Body of pancreas (tissue), 4 donors: ENCODE measurements around the gene IWS1. TPM values are rescaled to one million over a fixed set of nuclear protein-coding genes. Genes with fewer than 3 reads are reported as not detected.

ENCODE experiments used
- ATAC-seq: fragments of 150-250 bp; one replicate; pipeline ENCODE4 v1.9.1; 2016
- DNase-seq, 4 donors: peaks; one replicate each; pipeline ENCODE4 v3.0.0-alpha.2; 2019
- H3K27ac ChIP-seq, 4 donors: fragments of 200-600 bp; sonication (generic); 1 replicate in 3 of 4; 2 replicates in 1 of 4; pipeline versions ENCODE4 v1.5.1 to v1.6.1; 2016 to 2019; ENCODE audit warnings: mild to moderate bottlenecking in 1 of 4, mixed read lengths in 1 of 4, moderate library complexity in 1 of 4
- H3K27me3 ChIP-seq, 2 donors: fragments of 200-600 bp; sonication (generic); one replicate each; pipeline ENCODE4 v1.6.0; 2016; ENCODE audit warnings: mild to moderate bottlenecking in 1 of 2
- H3K36me3 ChIP-seq, 2 donors: fragments of 200-600 bp; sonication (generic); replicated peaks in 1 of 2; 2 replicates each; pipeline ENCODE4 v1.5.1; 2016; ENCODE audit warnings: low read depth in 2 of 2; ENCODE audit not compliant: insufficient read depth in 1 of 2
- H3K4me1 ChIP-seq: fragments of 200-600 bp; sonication (generic); one replicate; pipeline ENCODE4 v1.6.0; 2016
- H3K4me3 ChIP-seq, 2 donors: fragments of 200-600 bp; sonication (generic); 1 replicate in 1 of 2; 2 replicates in 1 of 2; pipeline ENCODE4 v1.5.1; 2016 to 2019
- H3K9me3 ChIP-seq, 3 donors: fragments of 200-600 bp; sonication (generic); 1 replicate in 2 of 3; 2 replicates in 1 of 3; pipeline ENCODE4 v1.5.1; 2016
- CTCF ChIP-seq, 7 experiments: fragments of 450-650 bp in 4 of 7; fragments of 200-600 bp in 3 of 7; sonication (generic) in 3 of 7; IDR thresholded peaks; one replicate each; pipeline ENCODE4 v1.5.1; 2016 to 2019; ENCODE audit warnings: antibody characterized with exemption in 7 of 7
- POLR2A ChIP-seq, 3 donors: fragments of 450-650 bp; IDR thresholded peaks; one replicate each; pipeline ENCODE4 v1.6.1; 2016; ENCODE audit warnings: antibody characterized with exemption in 3 of 3, mild to moderate bottlenecking in 2 of 3
- WGBS, 2 donors: methylation state at CpG; one replicate each; pipeline ENCODE4 v1.1.5; 2017; 5-methylcytosine and 5-hydroxymethylcytosine counted together
- intact Hi-C: fragments of 100-400 bp; cut with DNase I; formaldehyde crosslinking; loops from one replicate; pipeline ENCODE4 v1.15.1; 2023
- total RNA-seq, 2 donors: library from RNA; depleted of rRNA; stranded (reverse); fragments of >200 nt; gene quantifications; one replicate each; pipeline ENCODE4 v1.1.0, GENCODE V29; 2016

Gene IWS1
- total RNA-seq, 2 donors from 2014 or later: 25.9 to 26.7 TPM

GRCh38 chr2:127464470-127465257 is 61.6 kb downstream of the IWS1 start:
- intact Hi-C loops: no loop called here
- Histone ChIP-seq H3K36me3 (no peaks in the 10 kb centered on the region), H3K4me1 (no peaks in the 10 kb centered on the region), H3K4me3 (no peak overlapping the region), H3K27ac (no peak overlapping the region), H3K9me3 (no peaks in the 10 kb centered on the region), H3K27me3 (no peaks in the 10 kb centered on the region)
- no peak for TF ChIP-seq POLR2A (IDR thresholded peaks at IDR 0.05)
- ATAC-seq: no peak
- 91 to 94% methylated on average over 7 of the region's 7 CpGs for WGBS, 2 donors
- DNase-seq: no peak

GRCh38 chr2:127463155-127463991 is 62.9 kb downstream of the IWS1 start:
- 84 to 87% methylated on average over 14 to 19 of the region's 19 CpGs for WGBS, 2 donors
- ATAC-seq (no peak), DNase-seq (no peak)
- Histone ChIP-seq H3K36me3 (no peaks in the 10 kb centered on the region), H3K4me1 (no peaks in the 10 kb centered on the region), H3K4me3 (no peak overlapping the region), H3K9me3 (no peaks in the 10 kb centered on the region), H3K27me3 (no peaks in the 10 kb centered on the region), H3K27ac (no peak overlapping the region)
- intact Hi-C loops: no loop called here
- no peak for TF ChIP-seq CTCF (IDR thresholded peaks at IDR 0.05)
- TF ChIP-seq POLR2A (IDR thresholded peaks at IDR 0.05): no peak

GRCh38 chr2:127462461-127462860 is 63.8 kb downstream of the IWS1 start:
- ATAC-seq (no peak), DNase-seq (no peak)
- 72 to 73% methylated on average over 3 of the region's 3 CpGs for WGBS, 2 donors
- Histone ChIP-seq H3K4me1 (peaks cover under 1% of the 10 kb centered on the region), H3K27me3 (no peaks in the 10 kb centered on the region), H3K36me3 (no peaks in the 10 kb centered on the region), H3K4me3 (no peak overlapping the region), H3K9me3 (no peaks in the 10 kb centered on the region), H3K27ac (no peak overlapping the region)
- no peak for TF ChIP-seq POLR2A (IDR thresholded peaks at IDR 0.05)
- no peak for TF ChIP-seq CTCF (IDR thresholded peaks at IDR 0.05)
- intact Hi-C loops: no loop called here

- ATAC-seq: no peak
- intact Hi-C loops: no loop called here
These were observed 69.3 kb downstream of the IWS1 start for GRCh38 chr2:127456960-127457359.

More at GRCh38 chr2:127456960-127457359, 69.3 kb downstream of the IWS1 start:
- no peak for DNase-seq
- H3K4me1 ChIP-seq: peaks cover 34% of the 10 kb centered on the region
- no peaks in the 10 kb centered on the region for H3K36me3 ChIP-seq
- H3K27me3 ChIP-seq: no peaks in the 10 kb centered on the region
- no peak for TF ChIP-seq POLR2A (IDR thresholded peaks at IDR 0.05)
- TF ChIP-seq CTCF (IDR thresholded peaks at IDR 0.05): no peak
- no peaks in the 10 kb centered on the region for H3K9me3 ChIP-seq
- no peak overlapping the region for H3K4me3 ChIP-seq
- 93% methylated on average over 12 of the region's 12 CpGs for WGBS, 2 donors
- no peak overlapping the region for H3K27ac ChIP-seq
